Measurements from ENCODE around the gene VPS26C.

The VPS26C gene

GRCh38 chr21:37264808-37265207, 2.3 kb downstream of the VPS26C start:
- DNase-seq (ENCODE audit: low read depth), result no peak

GRCh38 chr21:37263827-37264600, 3.1 kb downstream of the VPS26C start:
- no peak for DNase-seq (ENCODE audit: low read depth)

GRCh38 chr21:37259426-37259825, 7.7 kb downstream of the VPS26C start:
- DNase-seq (ENCODE audit: low read depth), result no peak

GRCh38 chr21:37257967-37258877, 8.9 kb downstream of the VPS26C start:
- DNase-seq (ENCODE audit: low read depth), result no peak

GRCh38 chr21:37257511-37257966, 9.6 kb downstream of the VPS26C start:
- no peak for DNase-seq (ENCODE audit: low read depth)

GRCh38 chr21:37253991-37254390, 13.1 kb downstream of the VPS26C start:
- no peak for DNase-seq (ENCODE audit: low read depth)

- DNase-seq (ENCODE audit: low read depth), result no peak
Observed at GRCh38 chr21:37251294-37251634, 15.9 kb downstream of the VPS26C start.

GRCh38 chr21:37249112-37249904, 17.8 kb downstream of the VPS26C start:
- DNase-seq (ENCODE audit: low read depth), result no peak

- no peak for DNase-seq (ENCODE audit: low read depth)
Observed at GRCh38 chr21:37248298-37248697, 18.8 kb downstream of the VPS26C start.

- no peak for DNase-seq (ENCODE audit: low read depth)
Observed at GRCh38 chr21:37245151-37245550, 22.0 kb downstream of the VPS26C start.

GRCh38 chr21:37244501-37245095, 22.5 kb downstream of the VPS26C start:
- no peak for DNase-seq (ENCODE audit: low read depth)

GRCh38 chr21:37243961-37244360, 23.2 kb downstream of the VPS26C start:
- DNase-seq (ENCODE audit: low read depth), result no peak

GRCh38 chr21:37241426-37241825, 25.7 kb downstream of the VPS26C start:
- DNase-seq (ENCODE audit: low read depth), result no peak

GRCh38 chr21:37240978-37241377, 26.2 kb downstream of the VPS26C start:
- no peak for DNase-seq (ENCODE audit: low read depth)

GRCh38 chr21:37237764-37238163, 29.4 kb downstream of the VPS26C start:
- DNase-seq (ENCODE audit: low read depth), result no peak

- DNase-seq (ENCODE audit: low read depth), result no peak
Observed at GRCh38 chr21:37237346-37237745, 29.8 kb downstream of the VPS26C start.

- no peak for DNase-seq (ENCODE audit: low read depth)
Observed at GRCh38 chr21:37233551-37234146, 33.5 kb downstream of the VPS26C start.

- DNase-seq (ENCODE audit: low read depth), result no peak
Observed at GRCh38 chr21:37232274-37233018, 34.7 kb downstream of the VPS26C start.

- no peak for DNase-seq (ENCODE audit: low read depth)
Observed at GRCh38 chr21:37231671-37232070, 35.5 kb downstream of the VPS26C start.

GRCh38 chr21:37231249-37231645, 35.9 kb downstream of the VPS26C start:
- no peak for DNase-seq (ENCODE audit: low read depth)

Data from GM04503 (cell line).